NCI-H510A treated with DMSO at 0.1 percent for 48 hours (cell line): ENCODE results near the gene ANKRD44.

Experiments
- DNase-seq: peaks from one replicate; lab custom pipeline; 2025; lab: John Stamatoyannopoulos, UW

Gene ANKRD44

DNA sequence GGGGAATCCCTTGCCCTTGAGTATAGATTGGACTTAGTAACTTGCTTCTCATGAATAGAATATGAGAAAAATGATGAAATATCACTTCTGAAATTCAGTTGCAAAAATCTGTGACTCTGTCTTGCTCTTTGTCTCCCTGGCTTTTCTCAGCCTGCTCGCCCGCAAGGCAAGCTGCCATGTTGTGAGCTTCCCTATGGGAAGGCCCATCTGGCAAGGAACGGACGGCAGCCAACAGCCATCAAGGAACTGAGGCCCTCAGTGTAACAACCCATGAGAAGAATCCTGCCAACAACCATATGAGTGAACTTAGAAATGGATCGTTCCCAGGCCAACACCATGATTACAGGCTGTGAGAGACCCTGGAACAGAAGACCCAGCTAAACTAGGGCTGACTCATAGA is 325.7 kb downstream of the ANKRD44 start:
- no peak for DNase-seq

DNA sequence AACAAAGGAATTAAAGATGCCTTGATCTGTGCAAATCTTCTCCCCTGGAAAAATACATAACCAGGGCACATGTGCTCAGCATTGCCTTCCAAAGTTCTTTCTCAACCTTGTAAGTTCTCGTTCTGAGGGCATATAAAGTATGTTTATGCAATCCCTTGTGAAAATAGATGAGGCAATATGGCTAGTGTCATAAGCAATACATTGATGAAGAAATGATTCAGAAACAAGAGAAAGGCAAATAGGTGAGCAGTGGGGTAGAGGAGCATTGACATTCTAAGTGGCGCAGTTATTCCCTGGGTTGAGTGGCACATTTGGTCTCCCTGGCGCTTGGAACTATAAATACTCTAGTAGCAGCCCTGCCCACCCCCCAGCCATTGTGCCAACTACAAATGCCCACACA is 326.6 kb downstream of the ANKRD44 start:
- DNase-seq, result no peak

DNA sequence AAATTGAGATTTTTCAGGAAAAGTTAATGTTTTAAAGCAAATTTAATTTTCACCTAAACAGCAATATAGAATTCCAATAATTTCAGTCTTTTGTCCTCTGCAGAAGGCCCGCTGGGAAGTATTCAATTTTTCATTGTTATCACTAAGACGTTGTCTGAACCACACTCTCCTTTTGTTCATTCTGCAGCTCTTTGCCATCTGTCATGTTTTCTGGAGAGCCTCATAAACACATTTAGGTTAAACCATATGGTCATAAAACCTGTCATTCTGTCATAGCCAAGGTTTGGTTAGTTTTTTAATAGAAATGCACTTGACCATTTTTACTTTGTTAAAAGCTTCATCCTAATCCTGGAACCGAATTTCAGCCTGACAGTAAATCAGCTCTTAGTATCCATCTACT is 330.1 kb downstream of the ANKRD44 start:
- no peak for DNase-seq

DNA sequence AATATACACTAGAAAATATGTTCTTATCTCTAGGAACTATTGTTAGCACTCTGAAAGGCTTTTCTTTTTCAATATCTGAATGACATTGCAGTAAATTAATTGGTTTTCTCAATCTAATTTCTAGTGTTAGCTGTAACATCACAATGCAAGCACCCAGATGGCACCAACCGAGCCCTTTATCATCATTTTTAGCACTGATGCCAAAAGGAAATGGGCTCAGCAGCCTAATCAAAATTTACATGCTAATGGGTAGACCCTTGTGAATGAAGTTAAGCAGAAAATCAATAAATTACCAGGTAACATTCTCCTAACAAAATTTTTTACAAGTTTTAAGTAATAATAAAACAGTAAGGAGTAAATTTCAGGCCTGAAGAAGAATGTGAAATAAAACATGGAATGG is 330.6 kb downstream of the ANKRD44 start:
- DNase-seq, result no peak

DNA sequence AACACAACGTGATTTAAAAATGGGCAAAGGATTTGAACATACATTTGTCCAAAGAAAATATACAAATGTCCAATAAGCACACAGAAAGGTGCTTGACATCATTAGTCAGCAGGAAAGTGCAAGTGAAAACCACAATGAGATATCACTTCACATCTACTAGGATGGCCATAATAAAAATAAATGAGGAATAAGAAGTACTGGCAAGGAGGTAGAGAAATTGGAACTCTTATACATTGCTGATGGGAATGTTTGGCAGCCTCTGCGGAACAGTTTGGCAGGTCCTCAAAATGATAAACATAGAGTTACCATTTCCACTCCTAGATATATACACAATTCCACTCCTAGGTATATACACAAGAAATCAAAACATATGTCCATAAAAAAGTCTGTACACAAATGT is 333.1 kb downstream of the ANKRD44 start:
- no peak for DNase-seq

DNA sequence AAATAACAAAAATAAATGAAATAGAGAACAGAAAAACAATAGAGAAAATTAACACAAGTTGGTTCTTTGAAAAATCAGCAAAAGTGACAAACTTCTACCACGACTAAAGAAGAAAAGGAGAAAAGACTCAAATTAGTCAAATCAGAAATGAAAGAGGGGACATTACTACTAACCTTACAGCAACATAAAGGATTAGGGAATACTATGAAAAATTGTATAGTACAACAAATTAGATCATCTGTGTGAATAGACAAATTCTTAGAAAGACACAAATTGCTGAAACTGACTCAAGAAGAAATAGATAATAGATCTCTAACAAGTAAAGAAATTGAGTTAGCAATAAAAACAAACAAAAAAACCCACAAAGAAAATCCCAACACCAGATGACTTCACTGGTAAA is 335.6 kb downstream of the ANKRD44 start:
- DNase-seq, result no peak

DNA sequence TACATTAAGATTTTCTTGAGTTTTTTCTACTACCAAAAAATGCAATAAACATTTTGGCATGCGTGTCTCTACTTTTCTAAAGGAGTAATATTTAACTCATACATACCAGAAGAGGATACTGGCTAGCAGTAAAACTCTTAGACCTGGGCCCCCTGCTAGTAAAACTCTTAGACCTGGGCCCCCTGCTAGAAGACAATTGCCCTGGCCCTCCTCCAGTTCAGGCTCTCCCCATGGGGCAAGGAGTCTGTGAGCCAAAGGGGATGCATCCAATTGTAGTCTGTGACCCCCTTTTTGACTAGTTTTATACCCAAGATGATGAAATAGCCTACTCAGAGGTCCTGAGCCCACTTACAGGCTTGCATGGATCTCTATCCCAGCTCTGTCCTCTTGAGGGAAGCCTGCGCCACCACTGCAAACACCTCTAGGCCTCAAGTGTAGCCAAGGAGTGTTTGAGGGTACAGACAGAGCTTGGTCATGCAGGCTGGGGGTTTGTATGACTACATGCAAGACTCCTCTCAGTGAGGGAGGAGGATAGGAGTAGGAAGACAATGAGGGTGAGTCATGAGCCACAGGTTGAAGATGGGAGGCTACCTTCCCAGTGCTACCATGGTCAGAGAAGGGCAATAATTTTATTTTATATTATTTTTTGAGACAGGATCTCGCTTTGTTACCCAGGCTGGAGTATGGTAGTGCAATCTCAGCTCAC is 338.9 kb downstream of the ANKRD44 start:
- DNase-seq, result no peak

DNA sequence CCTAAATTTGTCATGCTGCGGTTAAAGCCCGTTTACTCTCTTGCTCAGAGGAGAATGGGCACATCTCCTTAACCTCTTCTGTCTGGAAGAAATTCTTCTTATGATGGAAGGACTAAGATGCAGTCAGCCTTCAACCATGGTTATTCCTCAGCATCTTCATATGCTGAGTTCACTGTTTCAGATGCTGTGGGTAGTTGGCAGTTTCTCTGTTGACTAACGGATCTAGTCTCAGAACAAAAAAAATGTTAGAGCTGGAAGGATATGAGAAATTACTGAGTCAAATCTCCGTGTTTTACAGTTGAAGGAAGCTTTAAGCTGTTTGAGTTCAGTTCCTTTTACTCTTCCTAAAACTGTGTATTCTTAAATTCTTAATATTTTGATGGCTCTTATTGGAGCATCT is 340.5 kb downstream of the ANKRD44 start:
- no peak for DNase-seq

DNA sequence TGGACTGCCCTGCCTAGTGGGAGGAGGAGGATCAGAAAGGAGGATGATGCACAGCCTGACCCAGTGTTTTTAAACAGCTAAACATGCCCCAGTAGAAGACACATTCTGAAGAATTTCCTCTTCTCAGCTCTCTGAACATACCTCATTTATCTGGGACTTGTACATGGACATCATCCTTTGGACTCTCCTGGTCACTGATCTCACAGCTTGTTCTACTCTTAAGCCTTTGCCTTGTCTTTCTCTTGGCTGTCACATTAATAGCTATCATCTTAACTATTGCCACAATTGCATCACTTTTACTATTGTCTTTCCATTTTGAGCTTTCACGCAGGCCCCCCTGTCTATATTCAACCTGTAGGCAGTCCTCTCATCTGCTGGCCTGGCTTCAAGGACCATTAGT is 342.1 kb downstream of the ANKRD44 start:
- no peak for DNase-seq

DNA sequence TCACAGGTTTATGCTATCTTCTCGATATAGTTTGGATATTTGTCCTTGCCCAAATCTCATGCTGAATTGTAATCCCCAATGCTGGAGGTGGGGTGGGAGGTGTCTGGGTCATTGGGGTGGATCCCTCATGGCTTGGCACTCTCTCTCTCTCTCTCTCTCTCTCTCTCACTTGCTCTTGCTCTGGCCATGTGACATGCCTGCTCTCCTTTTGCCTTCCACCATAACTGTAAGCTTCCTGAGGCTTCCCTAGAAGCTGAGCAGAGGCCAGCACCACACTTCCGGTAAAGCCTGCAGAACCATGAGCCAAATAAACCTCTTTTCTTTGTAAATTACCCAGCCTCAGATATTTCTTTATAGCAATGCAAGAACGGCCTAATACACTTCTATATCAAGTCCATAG is 342.8 kb downstream of the ANKRD44 start:
- DNase-seq, result no peak

DNA sequence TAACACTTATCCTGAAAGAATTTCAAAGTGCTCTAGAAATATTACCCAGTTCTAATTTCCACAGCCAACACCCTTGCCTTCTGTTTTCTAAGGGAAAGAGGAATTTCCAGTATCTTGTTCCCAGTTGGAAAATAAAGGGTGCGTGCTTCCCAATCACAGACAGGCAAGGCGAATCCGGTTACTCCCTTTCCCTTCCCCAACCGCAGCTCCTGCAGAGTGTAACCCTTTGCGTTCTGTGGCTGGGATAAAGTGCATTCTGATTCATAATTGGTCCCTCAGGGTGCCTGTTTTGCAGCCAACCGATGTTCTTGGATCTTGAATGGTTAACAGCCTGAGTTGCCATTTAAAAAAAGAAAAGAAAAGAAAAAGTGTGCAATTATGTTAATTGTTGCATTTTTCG is 343.5 kb downstream of the ANKRD44 start:
- DNase-seq, result no peak

DNA sequence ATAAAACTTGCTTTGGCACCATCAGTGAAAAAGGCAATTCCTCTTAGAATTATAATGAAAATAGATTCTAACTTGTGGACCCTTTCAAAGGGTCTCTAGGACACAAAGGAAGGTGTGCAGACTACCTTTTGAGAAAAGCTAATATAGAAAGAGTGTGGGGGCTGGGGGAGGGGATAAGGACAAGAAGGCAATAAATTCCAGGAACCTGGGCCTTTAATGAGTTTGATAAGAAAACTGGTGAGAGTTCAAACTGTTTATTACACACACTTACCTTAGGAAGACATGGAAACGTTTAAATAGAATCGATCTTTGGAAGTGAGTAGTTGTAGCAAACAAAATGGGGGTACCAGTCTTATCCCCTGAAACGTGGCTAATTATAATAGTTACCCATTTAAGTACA is 344.5 kb downstream of the ANKRD44 start:
- DNase-seq, result no peak

DNA sequence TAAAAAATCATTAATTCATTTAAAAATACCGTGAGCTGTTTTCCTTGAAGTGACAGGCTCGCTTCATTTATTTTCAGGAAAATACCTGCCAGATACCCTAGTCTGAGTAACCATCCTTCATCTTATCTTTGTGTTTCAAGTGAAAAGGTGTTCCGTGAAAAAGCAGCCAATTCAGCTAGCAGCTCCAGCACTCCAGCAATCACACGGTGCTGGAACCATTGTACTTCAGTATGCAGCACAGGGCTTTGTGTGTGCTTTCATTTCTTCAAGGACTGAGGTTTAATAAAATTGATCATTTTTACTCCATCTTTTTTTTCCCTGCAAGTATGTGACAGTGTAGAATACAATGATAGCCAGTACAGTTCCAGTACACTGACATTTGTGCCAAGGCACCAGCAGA is 344.9 kb downstream of the ANKRD44 start:
- no peak for DNase-seq

DNA sequence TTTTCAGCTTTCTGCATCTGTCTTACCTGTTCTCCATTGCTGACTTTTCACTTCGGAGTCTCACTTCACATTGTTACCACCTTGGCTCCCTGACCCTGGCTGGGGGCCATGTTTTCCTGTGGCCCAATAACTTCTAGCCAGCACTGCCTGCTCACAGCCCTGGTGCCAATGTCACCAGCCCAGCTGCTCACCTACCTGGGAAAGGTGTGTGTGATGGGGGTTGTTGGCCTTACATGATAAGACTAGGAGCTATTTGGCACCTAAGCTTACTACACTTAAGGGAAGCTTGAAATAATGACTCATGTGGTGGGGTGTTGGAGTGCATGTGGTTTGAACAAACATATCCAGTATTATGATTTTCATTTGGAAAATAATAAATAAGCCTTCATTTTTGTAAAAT is 346.6 kb downstream of the ANKRD44 start:
- DNase-seq, result no peak

DNA sequence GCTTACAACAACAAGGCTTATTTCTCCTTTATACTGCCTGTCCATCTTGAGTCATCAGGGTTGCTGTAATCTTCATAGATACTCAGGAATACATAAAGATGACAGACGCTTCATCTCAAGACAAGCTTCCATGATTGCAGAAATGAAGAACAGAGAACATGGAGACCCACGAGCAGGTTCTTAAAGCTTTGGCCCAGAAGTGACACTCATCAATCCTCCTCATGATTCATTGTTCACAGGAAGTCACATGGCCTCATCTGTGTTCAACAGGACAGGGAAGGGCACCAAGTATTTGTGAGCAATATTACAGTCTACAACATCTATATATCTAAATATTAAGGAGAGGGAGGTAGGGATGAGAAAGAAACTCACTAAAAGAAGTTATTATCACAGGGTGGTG is 347.5 kb downstream of the ANKRD44 start:
- no peak for DNase-seq

DNA sequence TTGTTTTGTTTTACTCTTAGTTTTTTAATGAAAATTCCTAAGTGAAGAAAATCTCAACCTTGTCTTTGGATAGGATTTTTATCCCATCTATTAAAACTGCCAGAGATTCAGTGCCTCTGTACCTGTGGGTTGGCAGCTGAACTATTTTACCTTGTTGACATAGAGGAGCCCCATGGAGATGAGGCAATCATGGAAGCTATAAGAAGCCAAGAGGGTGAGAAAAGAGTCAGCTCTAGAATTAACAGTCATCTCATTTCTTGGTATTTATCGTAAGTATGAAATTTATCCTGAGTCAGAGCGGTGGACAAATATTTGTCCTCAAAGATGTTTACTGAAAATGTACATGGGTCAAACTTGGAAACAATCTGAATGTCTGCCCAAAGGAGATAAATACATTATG is 348.3 kb downstream of the ANKRD44 start:
- DNase-seq, result no peak

DNA sequence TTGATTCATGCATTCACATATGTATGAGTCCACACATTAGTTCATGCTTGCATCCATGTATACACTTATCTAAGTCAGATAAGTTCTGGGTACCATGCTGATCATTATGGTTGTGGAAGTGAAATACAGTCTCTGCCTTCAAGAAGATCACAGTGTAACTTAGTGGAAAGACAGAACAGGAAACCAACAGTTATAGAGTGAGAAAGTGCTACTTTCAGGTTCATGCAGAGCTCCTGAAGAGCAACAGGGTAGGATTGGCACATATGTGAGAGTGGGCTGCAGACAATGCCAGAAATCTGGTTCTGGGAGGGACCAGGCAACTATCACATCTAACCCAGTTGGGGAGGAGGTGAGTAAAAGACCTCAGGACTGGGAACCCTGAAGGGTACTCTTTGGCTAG is 348.7 kb downstream of the ANKRD44 start:
- DNase-seq, result no peak

DNA sequence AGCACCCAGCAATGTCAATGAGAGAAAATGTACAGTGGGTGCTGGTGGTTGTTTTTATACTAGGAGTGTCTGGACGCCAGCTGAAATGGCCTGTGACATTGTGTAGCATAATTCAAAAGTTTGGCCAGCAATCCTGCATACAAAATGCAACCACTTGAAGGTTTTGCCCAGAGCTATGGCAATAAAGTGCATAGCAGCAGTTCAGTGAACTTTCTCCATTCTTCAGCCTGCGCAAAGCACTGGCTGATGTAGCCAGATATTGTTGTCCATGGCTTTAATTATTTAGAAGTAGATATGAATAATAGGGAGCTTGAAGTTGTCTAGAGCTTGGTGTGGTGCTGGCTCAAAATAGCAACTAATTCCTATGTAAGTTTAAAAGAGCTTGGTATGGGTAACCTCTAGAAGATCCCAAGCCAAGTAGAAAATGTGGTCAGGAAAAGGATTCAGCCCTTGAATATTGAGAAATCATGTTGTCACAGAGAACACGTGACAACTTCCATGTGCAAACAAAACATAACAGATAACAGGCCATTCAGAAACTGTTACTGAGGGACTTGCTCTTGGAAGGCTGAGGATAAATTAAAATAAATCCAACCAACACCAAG is 350.7 kb downstream of the ANKRD44 start:
- DNase-seq, result peak; percentile 27

DNA sequence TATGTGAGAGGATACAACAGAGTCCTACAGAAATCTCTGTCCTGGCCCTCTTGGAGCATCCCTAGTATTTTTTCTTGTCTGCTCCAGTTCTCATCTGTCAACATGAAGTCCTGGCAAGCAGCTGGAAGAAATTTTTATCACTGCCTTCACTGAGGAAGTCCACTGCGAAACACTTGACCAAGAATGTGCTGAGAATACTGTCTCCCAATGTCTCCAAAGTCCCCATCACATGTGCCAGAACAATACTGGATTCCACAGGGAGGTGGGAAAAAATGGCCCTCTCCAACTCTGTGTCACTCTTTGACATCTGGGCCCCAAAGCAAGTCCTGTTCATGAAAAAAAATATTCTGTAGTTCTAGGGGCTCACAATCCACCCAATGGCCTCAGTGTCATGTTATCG is 351.3 kb downstream of the ANKRD44 start:
- DNase-seq, result no peak

DNA sequence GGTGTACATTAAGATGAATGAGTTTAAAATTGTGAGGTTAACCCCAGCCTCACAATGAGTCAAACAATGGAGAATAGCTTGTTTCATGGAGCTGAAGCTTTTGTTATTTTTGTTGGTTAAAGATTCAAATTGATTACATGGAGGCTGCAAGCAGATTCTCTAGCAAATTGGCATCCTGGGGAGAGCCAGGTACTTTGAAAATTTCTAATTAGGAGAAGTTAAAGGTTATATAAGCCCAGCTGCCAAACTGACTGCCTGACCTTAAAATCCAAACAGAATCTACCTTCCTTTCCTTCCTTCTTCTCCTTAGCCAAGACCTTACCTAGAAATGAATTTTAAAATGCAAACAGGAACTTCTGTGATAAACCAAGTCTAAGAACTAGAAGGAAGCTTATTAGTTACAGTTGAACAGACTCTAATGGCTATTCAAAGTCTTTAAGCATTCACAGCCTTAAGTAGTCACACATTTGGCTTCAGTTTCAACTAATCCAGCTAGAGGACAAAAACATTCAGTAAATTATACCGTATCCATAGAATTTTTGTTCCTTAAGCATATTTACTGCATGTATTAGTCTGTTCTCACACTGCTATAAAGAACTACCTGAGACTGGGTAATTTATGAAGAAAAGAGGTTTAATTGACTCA is 352.6 kb downstream of the ANKRD44 start:
- DNase-seq, result no peak

DNA sequence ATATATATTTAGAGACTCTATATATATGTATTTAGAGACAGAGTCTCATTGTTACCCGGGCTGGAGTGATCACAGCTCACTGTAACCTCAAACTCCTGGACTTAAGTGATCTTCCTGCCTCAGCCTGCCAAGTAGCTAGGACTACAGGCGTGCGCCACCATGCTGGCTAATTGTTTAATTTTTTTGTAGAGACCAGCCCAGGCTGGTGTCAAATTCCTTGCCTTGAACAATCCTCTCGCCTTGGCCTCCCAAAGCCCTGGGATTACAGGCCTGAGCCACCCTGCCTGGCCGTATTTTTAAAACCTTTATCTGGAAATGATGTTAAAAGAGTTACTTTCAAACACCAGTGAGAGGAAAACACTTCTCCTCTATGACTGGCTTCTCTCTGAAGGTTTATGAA is 353.1 kb downstream of the ANKRD44 start:
- no peak for DNase-seq

DNA sequence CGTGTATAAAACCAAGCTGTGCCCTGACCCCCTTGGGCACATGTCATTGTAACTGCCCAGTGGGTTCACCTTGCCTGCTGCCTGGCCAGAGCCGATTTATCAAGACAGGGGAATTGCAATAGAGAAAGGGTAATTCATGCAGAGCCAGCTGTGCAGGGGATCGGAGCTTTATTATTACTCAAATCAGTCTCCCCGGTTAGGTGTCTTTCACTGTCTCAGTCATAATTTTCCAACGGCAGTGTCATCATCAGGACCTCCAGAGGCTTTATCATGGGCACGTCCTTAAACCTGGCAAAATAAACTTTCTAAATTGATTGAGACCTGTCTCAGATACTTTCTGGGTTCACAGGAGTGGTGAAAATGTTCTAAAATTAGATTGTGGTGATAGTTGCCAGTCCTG is 354.5 kb downstream of the ANKRD44 start:
- DNase-seq, result no peak

DNA sequence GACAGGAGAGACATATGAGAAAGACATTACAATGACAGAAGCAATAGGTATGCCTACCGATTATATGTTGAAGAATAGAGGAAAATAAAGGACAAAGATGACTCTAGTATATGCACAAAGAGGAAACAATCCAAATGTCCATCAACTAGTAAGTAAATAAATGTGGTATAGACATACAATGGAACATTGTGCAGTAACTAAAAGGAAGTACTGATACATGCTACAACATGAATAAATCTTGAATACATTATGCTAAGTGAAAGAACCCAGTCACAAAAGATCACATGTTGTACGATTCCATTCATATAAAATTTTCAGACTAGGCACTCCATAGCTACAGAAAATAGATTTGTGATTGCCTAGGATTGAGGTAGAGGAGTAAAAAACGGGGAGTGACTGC is 355.5 kb downstream of the ANKRD44 start:
- DNase-seq, result no peak

DNA sequence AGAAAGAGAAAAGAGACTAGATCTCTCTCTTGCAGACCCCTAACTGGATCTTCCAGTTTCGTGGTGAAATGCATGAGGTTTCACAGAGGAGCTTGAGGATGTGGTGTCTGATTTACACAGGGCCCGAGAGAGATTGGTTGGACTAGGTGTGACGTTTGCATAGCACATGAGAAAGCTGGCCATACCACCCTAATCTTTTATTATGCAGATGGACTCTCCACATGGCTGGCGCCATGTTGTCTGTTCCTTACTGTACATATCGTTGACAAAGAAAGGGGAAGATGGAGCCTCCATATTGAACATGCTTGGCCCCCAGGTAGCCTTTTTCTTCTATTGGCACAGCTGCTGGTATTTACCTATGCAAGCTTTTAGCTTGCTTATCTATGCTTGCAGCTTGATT is 356.6 kb downstream of the ANKRD44 start:
- peak; percentile 25 for DNase-seq
